Cardiac fibroblast (primary cell): ENCODE measurements around the gene GLT1D1.

ENCODE experiments used
- DNase-seq, 2 donors: peaks; one replicate each; pipeline versions ENCODE4 v3.0.0 to v3.0.0-alpha.2; 2010; ENCODE audit warnings: low read depth in 2 of 2
- H3K4me3 ChIP-seq, 2 donors: replicated peaks in 1 of 2; 1 replicate in 1 of 2; 2 replicates in 1 of 2; pipeline ENCODE4 v1.5.1; 2011; ENCODE audit warnings: low read depth in 2 of 2, low read length in 2 of 2, mild to moderate bottlenecking in 2 of 2, moderate library complexity in 1 of 2
- CTCF ChIP-seq: IDR thresholded peaks from one replicate; pipeline ENCODE4 v1.5.1; 2011; ENCODE audit warnings: low read depth, mild to moderate bottlenecking, low read length, inconsistent platforms

The GLT1D1 gene

GRCh38 chr12:129005416-129005815, 152.1 kb downstream of the GLT1D1 start:
- no peak for DNase-seq
- no peak for TF ChIP-seq CTCF
- no peak overlapping the region for H3K4me3 ChIP-seq

- H3K4me3 ChIP-seq, result no peak overlapping the region
- no peak for TF ChIP-seq CTCF
- no peak for DNase-seq
Observed at GRCh38 chr12:129005829-129006228, 152.6 kb downstream of the GLT1D1 start.

- no peak for TF ChIP-seq CTCF
- no peak for DNase-seq
- no peak overlapping the region for H3K4me3 ChIP-seq
Observed at GRCh38 chr12:129009833-129010622, 156.8 kb downstream of the GLT1D1 start.

- no peak for TF ChIP-seq CTCF
- H3K4me3 ChIP-seq, result no peak overlapping the region
- DNase-seq, result no peak
Observed at GRCh38 chr12:129016159-129016558, 162.9 kb downstream of the GLT1D1 start.

GRCh38 chr12:129025055-129025454, 171.8 kb downstream of the GLT1D1 start:
- no peak overlapping the region for H3K4me3 ChIP-seq
- DNase-seq, result no peak
- no peak for TF ChIP-seq CTCF

- no peak overlapping the region for H3K4me3 ChIP-seq
- no peak for TF ChIP-seq CTCF
- DNase-seq, result no peak
Observed at GRCh38 chr12:129028844-129029243, 175.6 kb downstream of the GLT1D1 start.
